K562 (cell line): Measurements from ENCODE around the gene EHMT2. TPM values are rescaled to one million over a fixed set of nuclear protein-coding genes. Genes with fewer than 3 reads are reported as not detected.

Experiments used
- ATAC-seq: fragments of 200-7000 bp; cut with Tn5 transposase; 3 replicates; pipeline ENCODE4 v1.9.1; 2020; ENCODE audit warnings: moderate library complexity
- BruUV-seq: library from RNA; stranded (reverse); fragments of 400-500 nt; replicated peaks from 2 replicates; lab custom pipeline; 2021; lab: Mats Ljungman, UMichigan
- CTCF ChIA-PET: fragments of 300-600 bp; formaldehyde crosslinking; extraction: SDS; loops from one replicate; lab custom pipeline; 2021; ENCODE audit warnings: low intra/inter-chr PET ratio; lab: Yijun Ruan, JAX
- POLR2A ChIA-PET: fragments of 300-600, 350-650 bp; sonication (Branson Sonifier 250); formaldehyde crosslinking; extraction: SDS; loops from one replicate; lab custom pipeline; 2021; ENCODE audit warnings: antibody characterized with exemption, inconsistent platforms; lab: Yijun Ruan, JAX
- DNase-seq, 4 experiments: peaks; one replicate each; pipeline versions ENCODE4 v3.0.0 to v3.0.0-alpha.2; 2011 to 2018; ENCODE audit warnings: low spot score in 3 of 4, mixed read lengths in 3 of 4; ENCODE audit errors: extremely low read depth in 1 of 4
- FAIRE-seq: peaks from 2 replicates; lab custom pipeline; 2011; peaks lifted over from hg19 to GRCh38; lab: Jason Lieb, UNC
- H2AFZ ChIP-seq: 2 replicates; pipeline ENCODE4 v1.6.0; 2011; ENCODE audit warnings: low read depth, low read length, control low read depth, inconsistent platforms
- H3K27ac ChIP-seq: fragments of 200-600 bp; 3 replicates; pipeline ENCODE4 v1.8.0; 2011; ENCODE audit warnings: low read depth, mild to moderate bottlenecking, control low read depth, inconsistent platforms, low read length, moderate library complexity, mixed read lengths; ENCODE audit errors: extremely low read depth
- H3K27me3 ChIP-seq, 2 experiments: fragments of 300-600 bp in 1 of 2; 2 replicates in 1 of 2; 3 replicates in 1 of 2; pipeline versions ENCODE4 v1.6.0 to v1.8.0; 2011; ENCODE audit warnings: inconsistent platforms in 2 of 2, low read length in 2 of 2, mild to moderate bottlenecking in 1 of 2, mixed read lengths in 1 of 2, moderate library complexity in 1 of 2; ENCODE audit not compliant: control insufficient read depth in 2 of 2, insufficient read depth in 2 of 2
- H3K36me3 ChIP-seq: fragments of 300-600 bp; 3 replicates; pipeline ENCODE4 v1.8.0; 2011; ENCODE audit warnings: mild to moderate bottlenecking, low read length, inconsistent platforms; ENCODE audit not compliant: control insufficient read depth, insufficient read depth
- H3K4me1 ChIP-seq, 2 experiments: fragments of 200-600 bp in 1 of 2; replicated peaks in 1 of 2; 2 replicates in 1 of 2; 3 replicates in 1 of 2; pipeline versions ENCODE4 v1.5.1 to v1.8.0; 2011; ENCODE audit warnings: inconsistent platforms in 2 of 2, low read length in 2 of 2, mild to moderate bottlenecking in 1 of 2, mixed read lengths in 1 of 2, moderate library complexity in 1 of 2; ENCODE audit not compliant: control insufficient read depth in 2 of 2, insufficient read depth in 2 of 2
- H3K4me2 ChIP-seq: 2 replicates; pipeline ENCODE4 v1.6.1; 2011; ENCODE audit warnings: low read length, control low read depth, inconsistent platforms, mixed read lengths; ENCODE audit not compliant: insufficient read depth
- H3K4me3 ChIP-seq: fragments of 200-600 bp; sonication (generic), shearing (Covaris generic); 2 replicates; pipeline ENCODE4 v1.5.1; 2016; ENCODE audit warnings: control low read depth, inconsistent platforms
- H3K79me2 ChIP-seq: fragments of 200-600 bp; 3 replicates; pipeline ENCODE4 v1.8.0; 2011; ENCODE audit warnings: low read length, inconsistent platforms; ENCODE audit not compliant: control insufficient read depth, insufficient read depth
- H3K9ac ChIP-seq, 2 experiments: 2 replicates each; pipeline versions ENCODE4 v1.6.0 to v1.6.1; 2011; ENCODE audit warnings: low read depth in 2 of 2, low read length in 2 of 2, control low read depth in 1 of 2, inconsistent platforms in 1 of 2, mild to moderate bottlenecking in 1 of 2, mixed read lengths in 1 of 2; ENCODE audit not compliant: insufficient read depth in 1 of 2
- H3K9me1 ChIP-seq: one replicate; pipeline ENCODE4 v1.6.0; 2011; ENCODE audit warnings: inconsistent platforms, mild to moderate bottlenecking, low read length, moderate library complexity; ENCODE audit not compliant: control insufficient read depth, insufficient read depth
- H3K9me3 ChIP-seq: replicated peaks from 2 replicates; pipeline ENCODE4 v1.5.1; 2011; ENCODE audit warnings: low read depth, low read length, inconsistent platforms; ENCODE audit not compliant: control insufficient read depth, insufficient read depth
- H4K20me1 ChIP-seq: replicated peaks from 2 replicates; pipeline ENCODE4 v1.6.1; 2011; ENCODE audit warnings: low read length, inconsistent platforms, mixed read lengths; ENCODE audit not compliant: control insufficient read depth, insufficient read depth
- BDP1 ChIP-seq: IDR thresholded peaks from 3 replicates; pipeline ENCODE4 v1.6.1; 2011; ENCODE audit not compliant: insufficient read length, insufficient read depth
- EP400 ChIP-seq: fragments of 450-650 bp; IDR thresholded peaks from 2 replicates; pipeline ENCODE4 v1.6.1; 2017; ENCODE audit warnings: antibody characterized with exemption, mild to moderate bottlenecking, moderate library complexity
- NFIC ChIP-seq: fragments of 450-650 bp; IDR thresholded peaks from 2 replicates; pipeline ENCODE4 v1.6.1; 2017; ENCODE audit warnings: mild to moderate bottlenecking, inconsistent platforms
- WGBS: fragments of 100-300 bp; shearing (Covaris generic); methylation state at CpG from one replicate; pipeline ENCODE4 v1.1.6; 2016; ENCODE audit warnings: low coverage, mixed read lengths; ENCODE audit not compliant: insufficient coverage; ENCODE audit errors: missing lambda C conversion rate; 5-methylcytosine and 5-hydroxymethylcytosine counted together
- in situ Hi-C: fragments of 300-500 bp; cut with MboI; formaldehyde crosslinking; loops from 4 replicates; pipeline ENCODE4 v1.15.0; 2018; ENCODE audit warnings: inconsistent platforms, mixed read lengths
- intact Hi-C: fragments of 100-400 bp; cut with micrococcal nuclease; formaldehyde crosslinking; loops from 2 replicates; pipeline ENCODE4 v1.14.2; 2022
- polyA plus RNA-seq, 8 experiments: library from polyadenylated mRNA; depleted of rRNA in 4 of 8; stranded (reverse) in 5 of 8; unstranded in 3 of 8; fragments of >200 nt; fragmentation: Nextera tagmentation in 2 of 8; fragmentation: Illumina TruSeq in 1 of 8; extraction: Ambion mirVana in 2 of 8; extraction: Trizol in 1 of 8; gene quantifications; 2 replicates each; pipeline versions ENCODE4 v1.2.1 to v1.2.3, GENCODE V29; 2011 to 2014; ENCODE audit warnings: inconsistent platforms in 1 of 8, missing spikeins in 1 of 8
- total RNA-seq, 7 experiments: library from RNA; depleted of rRNA in 6 of 7; stranded (reverse); fragments of >200 nt in 6 of 7; fragmentation: Illumina TruSeq in 2 of 7; extraction: Trizol in 2 of 7; gene quantifications; 2 replicates each; pipeline versions ENCODE4 v1.2.1 to v1.2.3, GENCODE V29; 2011 to 2021; ENCODE audit warnings: low replicate concordance in 1 of 7
- TF ChIP-seq, protein P1 (sequence below): sonication (generic); formaldehyde crosslinking; IDR thresholded peaks from 2 replicates; pipeline ENCODE4 v1.8.0; 2022; ENCODE audit warnings: missing genetic modification reagents, mild to moderate bottlenecking, borderline replicate concordance

The EHMT2 gene
- total and polyA plus RNA-seq, 9 of the 15 experiments (the other 6 are each of a cell fraction or from before 2014, with no cell fraction given), result 2.1 to 63.8 (median 38.5) TPM

DNA sequence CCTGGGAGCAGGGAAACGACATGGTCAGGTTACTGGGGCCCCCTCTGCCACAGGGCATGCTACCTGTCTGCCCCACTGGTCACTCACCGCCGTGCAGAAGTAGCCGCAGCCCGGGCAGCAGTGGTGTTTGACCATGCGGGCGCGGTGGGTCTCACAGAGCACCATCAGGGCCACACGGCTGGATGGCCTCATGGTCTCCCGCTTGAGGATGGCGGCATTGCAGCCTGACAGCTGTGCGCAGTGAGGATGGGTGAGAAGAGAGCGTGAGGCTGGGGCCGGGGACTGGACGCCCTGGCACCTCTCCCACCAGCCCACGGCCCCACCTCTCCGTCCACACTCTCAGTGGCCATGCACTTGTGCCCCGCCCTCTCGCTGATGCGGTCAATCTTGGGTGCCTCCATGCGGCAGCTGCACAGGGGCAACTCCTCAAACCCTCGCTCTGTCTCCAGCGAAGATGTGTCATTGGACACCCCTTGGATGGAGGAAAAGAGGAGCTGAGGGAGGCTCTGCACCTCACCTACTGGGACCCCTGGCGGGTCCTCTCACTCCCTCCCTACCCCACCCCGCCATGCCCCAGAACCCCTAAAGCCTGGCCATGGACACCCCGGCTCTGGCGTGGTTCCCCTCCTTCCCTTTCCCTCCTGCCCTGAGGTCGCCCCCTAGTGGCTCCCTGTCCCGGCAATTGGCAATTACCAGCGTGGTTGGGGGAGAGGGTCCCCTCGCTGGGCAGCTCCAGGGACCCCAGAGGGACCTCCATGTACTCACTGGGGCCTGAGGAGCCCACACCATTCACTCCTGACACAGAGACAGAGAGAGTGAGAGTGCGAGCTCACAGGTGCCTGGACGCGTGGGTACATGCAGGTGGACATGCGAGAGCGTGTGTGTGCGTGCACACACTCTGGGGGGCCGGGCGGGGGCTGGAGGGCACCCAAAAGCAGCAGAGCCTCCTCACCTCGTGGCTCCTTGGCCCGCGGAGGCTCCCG is 8.9 kb downstream of the EHMT2 start (continued):
- no peak for TF ChIP-seq EP400
- TF ChIP-seq, protein P1, sequence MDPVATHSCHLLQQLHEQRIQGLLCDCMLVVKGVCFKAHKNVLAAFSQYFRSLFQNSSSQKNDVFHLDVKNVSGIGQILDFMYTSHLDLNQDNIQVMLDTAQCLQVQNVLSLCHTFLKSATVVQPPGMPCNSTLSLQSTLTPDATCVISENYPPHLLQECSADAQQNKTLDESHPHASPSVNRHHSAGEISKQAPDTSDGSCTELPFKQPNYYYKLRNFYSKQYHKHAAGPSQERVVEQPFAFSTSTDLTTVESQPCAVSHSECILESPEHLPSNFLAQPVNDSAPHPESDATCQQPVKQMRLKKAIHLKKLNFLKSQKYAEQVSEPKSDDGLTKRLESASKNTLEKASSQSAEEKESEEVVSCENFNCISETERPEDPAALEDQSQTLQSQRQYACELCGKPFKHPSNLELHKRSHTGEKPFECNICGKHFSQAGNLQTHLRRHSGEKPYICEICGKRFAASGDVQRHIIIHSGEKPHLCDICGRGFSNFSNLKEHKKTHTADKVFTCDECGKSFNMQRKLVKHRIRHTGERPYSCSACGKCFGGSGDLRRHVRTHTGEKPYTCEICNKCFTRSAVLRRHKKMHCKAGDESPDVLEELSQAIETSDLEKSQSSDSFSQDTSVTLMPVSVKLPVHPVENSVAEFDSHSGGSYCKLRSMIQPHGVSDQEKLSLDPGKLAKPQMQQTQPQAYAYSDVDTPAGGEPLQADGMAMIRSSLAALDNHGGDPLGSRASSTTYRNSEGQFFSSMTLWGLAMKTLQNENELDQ (CRISPR knock-in tag), result no peak
- no peak for TF ChIP-seq NFIC
- TF ChIP-seq BDP1, result no peak
- TF ChIP-seq, all 486 proteins: peak for 13

DNA sequence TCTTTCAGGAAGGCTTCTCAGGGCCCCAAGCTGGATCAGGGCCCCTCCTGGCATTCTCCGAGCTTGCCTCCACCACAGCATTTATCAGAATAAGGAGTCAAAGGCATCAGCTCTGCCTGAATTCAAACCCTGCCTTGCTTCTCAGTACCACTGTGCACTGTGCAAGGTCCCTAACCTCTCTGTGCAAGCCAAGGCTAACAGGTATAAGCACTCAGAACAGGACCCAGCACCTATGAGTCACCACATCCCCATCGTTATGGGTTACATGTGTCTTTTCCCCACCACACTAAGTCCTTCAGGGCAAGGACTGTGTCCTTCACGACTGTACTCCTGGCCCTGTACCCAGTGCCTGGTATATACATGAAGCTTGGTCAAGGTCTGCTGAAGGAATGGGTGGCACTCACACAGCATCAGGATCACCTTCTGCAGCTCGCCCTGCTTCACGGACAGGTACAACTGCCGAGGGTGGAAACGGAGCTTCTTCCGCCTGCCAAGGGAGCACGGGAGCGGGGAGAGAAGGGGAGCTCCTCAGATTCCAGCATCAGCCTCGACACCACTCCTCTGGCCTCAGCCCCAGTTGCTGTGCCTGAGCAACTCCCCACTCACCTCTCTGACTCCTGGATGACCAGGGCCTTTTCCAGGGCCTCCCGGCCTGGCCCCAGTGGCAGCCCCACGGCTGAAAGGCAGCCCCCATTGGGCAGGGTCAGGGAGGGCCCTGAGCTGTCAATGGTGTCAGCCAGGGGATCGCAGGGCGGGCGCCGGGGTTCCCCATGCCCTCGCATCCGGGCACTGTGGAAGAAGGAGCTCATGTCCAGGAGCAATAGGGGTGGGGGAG is 10.1 kb downstream of the EHMT2 start:
- H3K9me3 ChIP-seq, result no peaks in the 10 kb centered on the region
- in situ Hi-C loops (no loop called here), intact Hi-C loops (no loop called here)
- FAIRE-seq (no peak), DNase-seq (no peak), ATAC-seq (no peak)
- no peaks in the 10 kb centered on the region for H4K20me1 ChIP-seq
- no peak overlapping the region; a peak in 1 of 4 replicates for H3K9ac ChIP-seq
- ChIA-PET POLR2A (interaction anchor here (1.6 kb wide), 1 partner anchor 13 kb away, joined by 5 read pairs; no protein-coding TSS in a partner anchor), CTCF (no interaction called here)
- H3K27ac ChIP-seq, result no peak overlapping the region
- no peaks in the 10 kb centered on the region for H3K9me1 ChIP-seq
- BruUV-seq, result no TSS peak
- H3K4me2 ChIP-seq, result no peak overlapping the region
- H3K36me3 ChIP-seq, result peaks cover 92% of the 10 kb centered on the region; the same call in 2 of the 3 replicates
- no peak overlapping the region for H2AFZ ChIP-seq
- WGBS, result 83% methylated on average over 13 of the region's 19 CpGs
- H3K79me2 ChIP-seq, result no peaks in the 10 kb centered on the region
- H3K4me1 ChIP-seq, result peaks cover 0 to 27% of the 10 kb centered on the region in 2 experiments; a peak in 1 of 5 replicates
- H3K27me3 ChIP-seq, result no peaks in the 10 kb centered on the region
- no peak overlapping the region for H3K4me3 ChIP-seq
